Measurements from ENCODE around the gene ABCA10.

The ABCA10 gene

GRCh38 chr17:69265873-69266272, 37.2 kb upstream of the ABCA10 start:
- H3K4me3 ChIP-seq (replicated peaks; ENCODE audit: low read depth, low read length): no peak overlapping the region
- TF ChIP-seq CTCF (IDR thresholded peaks at IDR 0.05; ENCODE audit: low read depth, low read length, missing control alignments): no peak
- DNase-seq (ENCODE audit: extremely low read depth, low read depth): no peak

- TF ChIP-seq CTCF (IDR thresholded peaks at IDR 0.05; ENCODE audit: low read depth, low read length, missing control alignments): no peak
- no peak for DNase-seq (ENCODE audit: extremely low read depth, low read depth)
- no peak overlapping the region for H3K4me3 ChIP-seq (replicated peaks; ENCODE audit: low read depth, low read length)
Measured at GRCh38 chr17:69254187-69254586, 25.6 kb upstream of the ABCA10 start.

DNA sequence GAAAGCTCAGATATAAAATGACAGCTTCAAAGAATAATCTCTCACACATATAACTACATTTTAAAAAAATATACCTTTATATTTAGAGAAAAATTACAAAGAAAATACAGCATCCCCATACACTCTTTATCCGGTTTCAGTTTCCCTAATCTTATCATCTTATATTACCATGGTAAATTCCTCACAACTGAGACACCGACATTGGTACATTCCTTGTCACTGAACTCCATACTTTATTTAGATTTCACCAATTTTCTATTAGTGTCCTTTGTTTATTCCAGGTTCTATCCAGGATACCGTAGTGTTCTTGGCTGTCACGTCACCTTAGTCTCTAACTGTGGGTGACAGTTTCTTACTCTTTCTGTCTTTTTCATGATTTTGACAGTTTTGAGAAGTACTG, 22.0 kb upstream of the ABCA10 start:
- DNase-seq (ENCODE audit: extremely low read depth, low read depth): no peak
- H3K4me3 ChIP-seq (replicated peaks; ENCODE audit: low read depth, low read length): no peak overlapping the region
- TF ChIP-seq CTCF (IDR thresholded peaks at IDR 0.05; ENCODE audit: low read depth, low read length, missing control alignments): no peak

- peak; percentile 36 for TF ChIP-seq CTCF (IDR thresholded peaks at IDR 0.05; ENCODE audit: low read depth, low read length, missing control alignments)
- no peak overlapping the region for H3K4me3 ChIP-seq (replicated peaks; ENCODE audit: low read depth, low read length)
- DNase-seq (ENCODE audit: extremely low read depth, low read depth): peak; percentile 31
Measured at GRCh38 chr17:69246726-69247375, 18.2 kb upstream of the ABCA10 start.

- no peak for TF ChIP-seq CTCF (IDR thresholded peaks at IDR 0.05; ENCODE audit: low read depth, low read length, missing control alignments)
Measured at GRCh38 chr17:69246202-69246601, 17.6 kb upstream of the ABCA10 start.

DNA sequence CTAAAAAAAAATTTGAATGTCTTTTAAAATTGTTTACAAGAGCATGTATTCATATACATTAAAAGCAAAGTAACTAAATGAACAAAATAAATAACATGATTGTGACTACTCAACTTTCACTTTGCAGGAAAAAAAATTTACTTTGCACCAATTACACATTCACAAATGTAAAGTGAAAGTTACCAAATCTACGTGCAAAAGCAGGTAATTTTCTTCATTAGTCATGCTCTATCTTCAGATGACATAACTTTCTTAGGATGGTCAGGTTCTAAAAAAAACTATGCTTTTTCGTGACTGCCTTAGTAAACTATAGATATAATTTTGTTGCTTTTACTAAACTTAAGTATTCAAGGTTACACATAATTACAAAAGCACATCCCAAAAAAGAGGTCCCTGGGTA, 17.0 kb upstream of the ABCA10 start:
- DNase-seq (ENCODE audit: extremely low read depth, low read depth): no peak
- TF ChIP-seq CTCF (IDR thresholded peaks at IDR 0.05; ENCODE audit: low read depth, low read length, missing control alignments): no peak
- no peak overlapping the region for H3K4me3 ChIP-seq (replicated peaks; ENCODE audit: low read depth, low read length)

More at GRCh38 chr17:69246202-69246601, 17.6 kb upstream of the ABCA10 start:
- DNase-seq (ENCODE audit: extremely low read depth, low read depth): no peak
- no peak overlapping the region for H3K4me3 ChIP-seq (replicated peaks; ENCODE audit: low read depth, low read length)

Measured in HFF-Myc (cell line).